Stimulated activated CD8-positive, alpha-beta memory T cell treated with anti-CD3 and anti-CD28 coated beads, Interleukin-7, amount 100 ng/mL, for 48 hours (primary cell): ENCODE results near the gene WTIP.
"Not testable (repeated sequence)": the region's sequence is repeated elsewhere in the genome, so short reads cannot be mapped to it uniquely, and the experiment has no call there.

ENCODE experiments used
- DNase-seq, 2 donors: peaks; one replicate each; pipeline ENCODE4 v3.0.0-alpha.2; 2020; ENCODE audit warnings: low read depth in 1 of 2; ENCODE audit errors: extremely low read depth in 1 of 2

The WTIP gene

DNA sequence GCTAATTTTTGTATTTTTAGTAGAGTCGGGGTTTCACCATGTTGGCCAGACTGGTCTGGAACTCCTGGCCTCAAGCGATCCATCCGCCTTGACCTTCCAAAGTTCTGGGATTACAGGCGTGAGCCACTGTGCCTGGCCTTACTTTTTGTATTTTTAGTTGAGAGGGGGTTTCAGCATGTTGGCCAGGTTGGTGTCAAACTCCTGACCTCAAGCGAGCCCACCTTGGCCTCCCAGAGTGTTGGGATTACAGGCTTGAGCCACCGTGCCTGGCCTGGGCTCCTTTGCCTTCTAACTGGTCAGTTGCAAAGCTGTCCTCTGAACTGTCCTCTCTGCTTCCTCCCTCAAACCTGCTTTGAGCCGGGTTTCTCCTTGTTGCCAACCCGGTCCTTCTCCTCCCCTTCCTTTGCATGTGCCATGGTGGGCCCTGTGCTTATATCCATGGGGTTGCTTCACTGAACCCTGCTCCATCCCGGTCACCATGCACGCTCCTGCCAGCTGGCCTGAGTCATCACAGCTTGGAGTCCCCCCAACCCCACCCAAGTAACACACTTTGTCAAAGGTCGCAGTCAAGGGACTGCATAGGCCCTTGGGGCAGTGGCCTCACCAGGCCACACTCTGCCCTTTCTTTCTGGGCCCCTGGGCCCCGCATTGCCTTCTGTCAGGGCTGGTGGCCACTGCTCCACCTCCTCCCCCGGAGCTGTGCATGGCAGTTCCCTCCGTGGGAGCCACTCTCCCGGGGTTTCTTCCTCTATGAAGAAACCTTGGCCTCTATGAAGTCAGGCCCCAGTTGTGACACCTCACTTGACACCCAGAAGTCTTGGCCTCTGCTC, 21.2 kb downstream of the WTIP start:
- no peak for DNase-seq

DNA sequence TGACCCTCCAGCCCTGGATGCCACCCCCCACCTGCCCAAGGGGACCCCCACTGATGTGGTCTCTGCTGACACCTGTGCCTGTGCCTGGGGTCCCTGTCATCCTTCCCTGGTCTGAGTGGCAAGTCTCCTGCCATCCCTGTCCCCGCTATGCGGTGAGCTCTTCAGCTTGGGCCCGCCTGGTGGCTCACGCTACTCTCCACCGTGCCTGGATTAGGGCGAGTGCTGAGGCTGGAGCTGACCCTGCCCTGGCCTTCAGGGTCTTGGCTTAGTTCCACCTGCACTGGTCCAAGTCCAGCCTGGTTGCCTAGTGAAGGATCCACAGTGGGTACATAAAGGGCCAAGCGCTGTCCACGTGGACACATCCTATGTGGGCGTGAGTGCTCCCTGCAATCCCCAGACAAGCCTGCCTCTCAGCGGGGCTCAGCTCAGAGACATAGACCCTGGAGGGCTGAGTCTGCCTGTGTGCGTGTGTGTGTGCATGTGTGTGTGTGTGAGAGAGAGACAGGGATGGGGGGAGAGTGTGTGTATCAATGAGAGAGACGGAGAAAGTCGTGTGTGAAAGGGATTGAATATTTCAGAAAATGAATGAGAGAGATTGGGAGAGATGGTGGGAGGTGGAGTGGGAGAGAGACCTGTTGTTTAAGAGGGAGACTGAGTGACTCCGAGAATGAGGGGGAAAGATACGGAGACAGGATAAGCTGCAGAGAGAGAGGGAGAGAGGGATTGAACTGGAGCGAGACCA, 22.1 kb downstream of the WTIP start:
- DNase-seq, result no peak

DNA sequence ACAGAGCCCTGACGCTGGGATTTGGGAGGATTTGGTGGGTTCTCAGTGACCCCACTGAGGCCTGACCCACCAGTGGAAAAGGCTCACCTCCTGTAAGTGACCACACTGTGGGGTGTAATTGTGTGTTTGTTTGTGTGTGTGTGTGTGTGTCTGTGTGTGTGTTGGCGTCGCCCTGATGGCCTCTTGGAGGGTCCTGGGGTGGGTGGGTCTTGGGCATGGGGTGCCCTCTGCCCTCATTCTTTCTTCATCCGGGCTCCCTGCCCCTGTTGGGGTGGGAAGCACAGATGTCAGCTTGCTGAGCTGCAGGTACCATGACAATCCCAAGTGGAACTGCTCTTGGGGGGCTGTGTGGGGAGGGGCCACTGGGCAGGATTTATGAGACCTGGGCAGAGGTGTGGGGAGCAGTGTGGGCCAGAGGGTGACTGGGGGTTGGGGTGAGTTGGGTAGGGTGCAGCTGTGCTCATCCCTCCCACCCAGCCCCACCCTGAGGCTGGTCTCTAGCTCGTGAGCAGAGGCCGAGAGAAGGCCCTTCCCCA, 22.8 kb downstream of the WTIP start:
- no peak for DNase-seq

DNA sequence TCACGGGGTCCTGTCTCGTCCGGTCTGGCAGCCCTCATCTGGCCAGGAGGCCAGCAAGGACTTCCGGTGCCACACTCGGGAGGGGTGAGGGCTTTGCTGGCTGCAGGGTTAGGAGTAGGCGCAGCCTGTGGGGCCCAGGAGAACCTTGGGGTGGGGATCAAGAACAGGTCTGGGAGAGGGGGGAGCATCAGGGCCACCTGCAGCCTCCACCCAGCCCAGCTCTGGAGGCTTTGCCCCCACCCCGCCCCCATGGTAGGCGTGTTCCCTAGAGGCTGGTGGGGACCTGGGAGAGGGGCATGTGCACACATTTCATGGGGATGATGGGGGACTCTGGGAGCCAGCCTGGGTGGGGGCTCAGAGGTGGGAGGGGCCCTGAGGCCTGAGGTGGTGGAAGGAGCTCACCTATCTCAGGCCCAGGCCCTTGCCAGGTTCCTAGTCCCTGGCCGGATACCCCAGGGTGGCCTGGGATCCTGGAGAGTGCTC, 23.3 kb downstream of the WTIP start:
- DNase-seq, result no peak

DNA sequence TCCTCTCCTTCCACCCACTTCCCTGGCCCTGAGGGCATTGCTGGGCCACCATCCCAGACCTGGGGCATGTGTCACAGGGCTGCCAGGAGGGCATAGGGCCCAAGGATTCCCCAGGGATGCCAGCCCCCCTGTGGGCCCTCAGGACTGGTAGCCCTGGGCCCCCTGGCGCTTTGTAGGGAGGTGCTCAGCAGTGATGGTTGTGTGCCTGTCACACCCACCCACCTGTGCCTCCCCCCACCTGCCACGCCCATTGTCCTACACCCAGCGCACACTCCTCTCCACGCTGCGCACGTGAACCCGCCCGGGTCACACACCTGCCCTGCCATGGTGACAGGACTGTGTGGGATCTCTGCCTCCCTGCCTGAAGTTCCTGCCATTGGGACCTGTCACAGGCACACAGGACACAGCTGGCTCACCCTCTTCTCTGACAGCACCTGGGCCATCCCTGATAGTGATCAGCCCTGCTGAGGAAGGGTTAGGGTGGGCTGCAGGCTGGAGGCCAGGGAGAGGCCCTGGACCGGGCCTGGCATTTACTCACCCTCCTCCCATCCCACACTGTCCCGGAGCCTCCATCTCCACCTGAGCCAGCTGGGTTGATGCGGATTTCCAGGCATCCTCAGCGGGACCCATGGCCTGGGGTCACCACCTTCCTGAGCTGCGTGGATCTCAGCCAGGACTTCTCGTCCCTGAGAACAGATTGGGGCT, 23.9 kb downstream of the WTIP start:
- DNase-seq, result no peak

DNA sequence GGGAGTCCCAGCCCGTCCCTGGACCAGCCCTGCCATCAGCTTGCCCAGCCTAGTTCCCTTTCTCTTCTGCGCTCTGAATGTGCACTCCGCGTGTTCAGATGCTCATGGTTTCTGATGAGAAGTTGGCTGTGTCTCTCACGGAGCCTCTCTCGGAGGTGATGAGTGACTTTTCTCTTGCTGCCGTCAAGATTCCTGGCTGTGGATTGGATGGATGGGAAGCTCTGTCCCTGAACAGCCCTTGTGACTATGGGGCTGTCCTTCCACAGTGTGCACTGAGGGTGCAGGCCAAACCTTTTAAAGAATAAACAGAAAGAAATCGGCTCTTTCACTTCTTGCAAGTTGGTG, 24.4 kb downstream of the WTIP start:
- DNase-seq, result no peak

DNA sequence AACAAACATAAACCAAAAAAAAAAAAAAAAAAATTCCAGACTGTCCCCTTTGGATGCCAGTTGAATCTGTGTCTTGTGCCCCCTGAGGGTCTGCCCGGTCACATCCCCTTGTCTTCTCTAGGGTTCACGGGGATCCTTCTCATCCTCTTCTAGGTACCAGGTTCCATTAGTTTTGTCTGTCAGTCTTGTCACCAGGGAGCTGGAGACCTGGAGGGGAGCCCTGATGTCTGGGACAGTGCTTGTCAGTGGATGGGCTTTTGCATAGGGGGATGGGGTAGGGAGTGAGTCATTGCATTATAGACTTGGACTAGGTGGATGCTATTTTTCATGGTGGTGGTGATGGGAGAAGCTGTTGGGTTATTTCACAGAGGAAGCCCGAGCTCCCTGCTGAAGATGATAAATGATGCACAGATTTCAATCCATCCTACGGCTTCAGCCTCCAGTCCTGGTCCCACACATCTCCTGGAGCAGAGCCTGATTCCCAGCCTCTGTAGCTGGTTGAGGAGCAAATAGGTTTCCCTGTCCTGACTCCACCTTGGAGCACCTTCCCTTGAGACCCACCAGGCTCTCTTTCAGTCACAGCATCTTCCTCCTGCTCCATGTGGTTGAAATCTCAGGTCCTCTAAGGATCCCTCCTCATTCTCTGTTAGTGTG, 26.0 kb downstream of the WTIP start:
- DNase-seq, result no peak

DNA sequence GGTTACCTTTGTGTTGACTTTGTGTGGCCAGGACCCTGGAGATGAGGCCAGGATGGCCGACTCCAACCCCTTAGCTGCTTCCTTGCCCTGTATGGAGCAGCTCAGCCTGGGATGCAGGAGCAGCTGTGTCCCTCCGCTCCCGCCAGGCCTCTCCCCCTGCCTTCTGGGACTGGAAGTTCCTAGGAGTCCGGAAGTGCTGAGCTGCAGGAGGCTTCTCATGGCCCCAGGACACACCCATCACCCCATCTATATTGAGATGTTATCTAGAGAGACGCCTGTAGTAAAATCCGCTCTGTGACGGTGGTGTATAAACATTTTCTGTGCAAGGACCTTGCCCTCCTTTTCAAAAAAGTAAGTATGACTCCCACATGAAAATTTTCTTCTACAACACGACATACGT, 27.0 kb downstream of the WTIP start:
- no peak for DNase-seq

DNA sequence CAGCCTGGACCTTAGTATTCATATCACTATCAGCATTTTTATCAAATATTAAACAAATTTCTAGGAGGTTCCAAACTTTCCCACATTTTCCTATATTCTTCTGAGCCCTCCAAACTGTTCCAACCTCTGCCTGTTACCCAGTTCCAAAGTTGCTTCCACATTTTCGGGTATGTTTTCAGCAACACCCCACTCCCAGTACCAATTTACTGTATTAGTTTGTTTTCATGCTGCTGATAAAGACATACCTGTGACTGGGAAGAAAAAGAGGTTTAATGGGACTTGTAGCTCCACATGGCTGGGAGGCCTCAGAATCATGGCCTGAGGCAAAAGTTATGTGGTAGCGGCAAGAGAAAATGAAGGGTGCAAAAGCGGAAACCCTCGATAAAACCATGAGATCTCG, 29.3 kb downstream of the WTIP start:
- not testable (repeated sequence) for DNase-seq

DNA sequence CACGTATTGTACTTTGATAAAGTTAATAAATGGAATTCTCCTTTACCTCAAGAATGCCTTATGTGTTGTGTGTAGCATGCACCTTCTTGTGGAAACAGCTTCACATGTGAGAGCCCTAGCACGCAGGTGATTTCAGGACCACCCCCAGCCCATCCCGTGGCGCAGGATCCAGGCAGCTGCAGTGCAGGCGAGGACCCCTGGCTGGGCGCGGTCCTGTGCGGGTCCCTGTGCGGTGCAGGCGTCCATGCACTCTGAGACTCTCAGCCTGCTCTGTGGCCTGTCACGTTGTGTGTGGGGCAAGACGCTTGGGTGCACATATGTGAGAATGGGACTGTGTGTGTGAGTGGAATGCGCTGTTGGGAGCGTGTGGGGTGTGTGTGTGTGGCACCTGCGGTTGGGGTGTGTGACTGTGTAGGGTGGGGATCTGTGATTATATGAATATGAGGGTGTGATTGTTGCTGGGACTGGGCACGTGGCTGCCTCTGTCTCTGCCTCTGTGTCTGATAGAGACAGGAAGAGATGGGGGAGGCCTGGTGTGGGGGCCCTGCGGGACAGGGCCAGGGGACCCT, 30.8 kb downstream of the WTIP start:
- no peak for DNase-seq

DNA sequence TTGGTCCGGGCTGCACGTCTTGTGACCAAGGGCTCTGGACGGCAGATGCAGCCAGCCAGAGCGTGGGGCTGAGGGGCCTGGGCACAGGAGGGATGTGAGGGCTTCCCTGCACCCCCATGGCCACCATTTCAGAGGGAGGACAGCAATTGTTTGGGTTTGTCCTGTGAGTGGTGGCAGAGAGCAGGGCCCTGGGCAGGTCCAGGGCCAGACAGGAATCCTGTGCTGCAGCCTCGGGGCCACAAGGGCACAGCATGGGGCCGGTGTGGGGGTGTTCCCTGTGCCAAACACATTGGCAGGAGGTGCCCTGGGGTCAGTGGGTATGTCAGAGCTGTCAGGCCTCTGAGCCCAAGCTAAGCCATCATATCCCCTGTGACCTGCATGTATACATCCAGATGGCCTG, 32.2 kb downstream of the WTIP start:
- no peak for DNase-seq

DNA sequence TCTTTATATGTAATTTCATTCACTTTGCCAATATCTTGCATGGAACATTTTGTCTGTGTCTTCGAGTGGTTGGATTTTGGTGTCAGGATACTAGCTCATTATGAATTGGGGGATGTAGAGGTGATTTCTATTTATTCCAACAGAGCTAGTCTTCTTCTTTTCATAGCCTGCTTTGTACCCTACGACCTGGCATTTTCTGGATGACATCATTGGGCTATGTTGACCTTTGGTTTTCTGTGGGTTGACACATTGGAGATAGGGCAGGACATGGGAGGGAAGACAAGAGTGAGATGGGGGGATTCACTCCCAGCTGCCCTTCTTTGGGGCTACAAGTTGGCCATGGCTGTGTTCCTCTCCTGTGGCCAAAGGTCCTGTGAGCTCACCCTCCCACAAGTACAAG, 38.0 kb downstream of the WTIP start:
- DNase-seq, result no peak

DNA sequence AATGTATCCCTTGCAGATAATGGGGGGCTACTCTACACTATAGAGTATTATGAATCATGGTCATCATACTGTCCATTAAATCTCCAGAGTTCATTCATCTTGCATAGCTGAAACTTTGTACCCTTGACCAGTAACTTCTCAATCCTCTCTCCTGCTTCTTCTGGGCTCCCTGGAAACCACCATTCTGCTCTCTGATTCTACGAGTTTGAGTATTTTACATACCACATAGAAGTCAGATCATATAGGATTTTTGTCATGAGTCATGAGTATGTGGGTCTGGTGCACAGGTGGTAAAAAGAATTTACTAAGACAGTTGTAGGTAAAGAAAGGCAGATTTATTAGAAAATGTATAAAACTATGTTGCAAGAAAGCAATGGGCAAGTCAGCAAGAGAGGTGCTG, 41.9 kb downstream of the WTIP start:
- no peak for DNase-seq

DNA sequence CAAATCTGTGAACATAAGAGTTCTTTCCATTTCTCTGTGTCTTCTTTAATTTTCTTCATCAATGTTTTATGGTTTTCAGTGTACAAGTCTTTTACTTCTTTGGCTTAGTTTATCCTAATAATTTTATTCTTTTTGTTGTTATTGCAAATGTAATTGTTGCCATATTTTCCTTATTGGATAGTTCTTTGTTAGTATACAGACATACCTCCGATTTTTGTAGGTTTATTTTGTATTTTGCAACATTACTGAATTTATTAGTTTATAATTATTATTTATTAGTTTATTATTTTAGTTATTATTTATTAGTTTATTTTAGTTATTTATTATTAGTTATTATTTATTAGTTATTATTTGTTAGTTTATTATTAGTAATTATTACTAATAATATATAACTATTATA, 43.4 kb downstream of the WTIP start:
- DNase-seq, result no peak

DNA sequence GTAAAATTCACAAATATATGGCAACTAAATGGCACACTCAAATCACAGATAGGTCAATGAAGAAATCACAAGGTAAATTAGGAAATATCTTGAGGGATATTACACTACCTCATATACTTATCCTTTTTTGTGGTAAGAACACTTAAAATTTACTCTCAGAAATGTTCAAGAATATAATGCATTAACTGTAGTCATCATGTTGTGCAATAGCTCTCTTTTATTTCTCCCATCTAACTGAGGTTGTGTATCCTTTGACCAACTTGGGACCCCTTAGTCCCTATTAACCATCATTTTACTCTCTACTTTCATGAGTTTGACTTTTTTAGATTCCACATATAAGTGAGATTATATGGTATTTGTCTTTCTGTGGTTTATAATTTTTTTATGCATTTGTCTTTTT, 52.6 kb downstream of the WTIP start:
- no peak for DNase-seq

DNA sequence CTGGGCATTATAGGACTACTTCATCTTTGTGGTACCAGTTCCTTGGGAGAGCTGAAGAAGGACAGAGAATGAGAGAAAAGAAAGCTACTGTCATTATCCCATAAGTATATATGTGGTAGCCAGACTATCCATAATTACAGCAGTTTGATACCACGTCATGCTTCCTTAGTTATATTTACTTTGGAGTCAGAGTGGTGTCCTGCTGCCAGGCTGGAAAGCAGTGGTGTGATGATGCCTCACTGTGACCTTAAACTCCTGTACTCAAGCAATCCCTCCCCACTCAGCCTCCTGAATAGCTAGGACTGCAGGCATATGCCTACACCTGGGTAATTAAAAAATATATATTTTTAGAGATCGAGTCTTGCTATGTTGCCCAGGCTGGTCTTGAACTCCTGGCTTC, 57.8 kb downstream of the WTIP start:
- no peak for DNase-seq

DNA sequence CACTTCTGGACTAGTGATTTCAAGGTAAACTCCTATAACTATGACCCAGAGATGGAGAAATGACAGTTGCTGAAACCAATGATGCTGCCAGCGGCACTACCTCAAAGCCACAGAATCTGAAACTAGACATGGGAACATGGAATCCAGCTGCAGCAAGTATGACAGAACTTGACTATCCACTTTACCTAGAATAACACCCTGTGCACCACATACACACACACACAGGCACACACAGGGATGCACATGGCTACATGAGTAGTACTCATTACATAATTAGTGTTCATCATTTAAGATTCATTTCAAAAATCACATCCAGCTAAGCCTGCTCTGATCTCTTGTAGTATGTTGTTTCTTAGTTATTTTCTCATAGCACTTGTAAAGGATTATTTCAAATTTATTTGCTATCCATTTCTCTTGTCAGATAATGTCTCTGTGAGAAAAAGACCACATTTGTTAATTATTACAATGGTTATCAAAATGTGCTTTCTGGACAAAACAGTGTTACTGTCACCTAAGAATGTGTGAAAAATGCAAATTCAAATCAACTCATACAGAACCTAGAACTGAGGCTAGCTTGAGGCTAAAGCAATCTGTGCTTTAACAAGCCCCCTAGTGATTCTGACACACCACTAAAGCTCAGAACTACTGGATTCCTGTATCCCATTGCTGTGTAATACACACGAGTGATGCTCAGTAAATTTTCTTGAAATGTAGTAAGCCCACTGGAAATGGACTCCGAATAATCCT, 59.4 kb downstream of the WTIP start:
- DNase-seq, result no peak

DNA sequence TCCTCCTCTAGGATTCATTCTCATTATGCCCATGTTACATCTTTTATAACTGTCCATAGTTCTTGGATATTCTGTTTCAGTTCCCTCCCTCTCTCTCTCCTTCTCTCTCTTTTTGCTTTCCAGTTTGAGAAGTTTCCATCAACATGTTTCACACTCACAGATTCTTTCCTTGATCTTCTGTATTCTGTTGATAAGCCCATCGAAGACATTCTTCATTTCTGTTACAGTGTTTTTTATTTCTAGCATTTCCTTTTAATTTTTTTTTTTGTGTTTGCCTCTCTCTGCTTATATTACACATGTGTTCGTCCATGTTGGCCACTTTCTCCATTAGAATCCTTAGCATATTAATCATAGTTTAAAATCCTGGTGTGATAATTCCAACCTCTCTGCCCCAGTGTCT, 68.3 kb downstream of the WTIP start:
- DNase-seq, result no peak

DNA sequence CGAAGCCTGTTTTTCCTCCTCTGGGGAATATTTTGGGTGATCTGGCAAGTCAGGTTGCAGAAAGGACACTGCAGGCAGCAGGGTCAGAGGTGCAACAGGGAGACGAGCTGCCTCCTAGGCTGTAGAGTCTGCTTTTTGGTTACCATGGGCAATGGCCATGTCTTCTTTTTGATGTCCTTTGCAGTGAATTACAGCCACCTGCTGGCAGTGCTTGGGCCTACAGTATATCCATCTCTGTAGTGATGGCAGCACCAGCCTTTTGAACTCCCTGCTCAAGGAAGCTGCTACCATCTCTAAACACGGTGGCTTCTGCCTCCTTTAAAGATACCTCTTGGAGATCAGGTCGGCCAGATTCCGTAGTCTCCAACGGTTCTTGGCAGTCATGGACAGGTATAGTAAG, 73.9 kb downstream of the WTIP start:
- DNase-seq, result no peak

DNA sequence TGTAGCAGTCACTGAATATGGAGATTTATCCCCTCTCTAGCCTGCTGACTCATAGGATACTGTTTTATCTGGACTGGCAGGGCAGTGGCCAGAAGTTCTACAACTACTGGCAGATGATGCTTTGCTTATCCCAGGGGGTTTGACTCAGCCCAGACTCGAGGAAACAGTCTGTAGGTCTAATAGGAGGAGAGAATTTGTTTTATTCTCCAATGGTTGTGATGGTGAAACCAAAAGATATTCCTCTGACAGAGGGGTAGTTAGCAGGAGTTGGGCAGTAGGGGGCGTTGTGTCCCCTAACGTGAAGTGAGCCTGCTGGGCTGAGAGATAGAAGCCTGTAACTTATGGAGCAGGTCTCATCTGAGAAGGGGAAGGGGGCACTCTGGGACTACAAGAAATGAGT, 74.9 kb downstream of the WTIP start:
- no peak for DNase-seq
